Stimulated activated CD8-positive, alpha-beta memory T cell treated with anti-CD3 and anti-CD28 coated beads, Interleukin-4, amount 100 ng/mL, for 1 hour (primary cell): ENCODE results near the gene OR9I1.

Experiments used
- DNase-seq, 2 donors: peaks; one replicate each; pipeline ENCODE4 v3.0.0-alpha.2; 2020; ENCODE audit warnings: low read depth in 2 of 2, low spot score in 1 of 2

The OR9I1 gene, protein sequence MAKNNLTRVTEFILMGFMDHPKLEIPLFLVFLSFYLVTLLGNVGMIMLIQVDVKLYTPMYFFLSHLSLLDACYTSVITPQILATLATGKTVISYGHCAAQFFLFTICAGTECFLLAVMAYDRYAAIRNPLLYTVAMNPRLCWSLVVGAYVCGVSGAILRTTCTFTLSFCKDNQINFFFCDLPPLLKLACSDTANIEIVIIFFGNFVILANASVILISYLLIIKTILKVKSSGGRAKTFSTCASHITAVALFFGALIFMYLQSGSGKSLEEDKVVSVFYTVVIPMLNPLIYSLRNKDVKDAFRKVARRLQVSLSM

DNA sequence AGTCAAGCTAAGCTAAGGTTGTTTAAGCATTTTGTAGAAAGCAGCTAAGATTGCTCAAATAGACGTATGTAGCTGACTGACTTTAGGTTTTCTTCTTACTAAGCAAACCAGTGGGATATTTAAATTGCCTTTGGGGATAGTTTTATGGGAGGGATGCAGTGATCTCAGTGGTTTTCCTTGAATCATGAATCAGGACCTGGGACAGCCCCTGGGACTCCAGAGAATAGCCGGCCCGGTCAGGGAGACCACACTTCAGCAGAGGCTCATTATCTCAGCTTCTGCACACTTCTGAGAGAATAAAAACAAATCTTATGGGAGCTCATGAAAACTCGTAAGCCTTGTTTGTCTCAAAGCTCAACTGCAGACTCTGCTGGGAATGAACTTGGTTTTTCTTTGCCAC, at the start of gene OR9I1:
TSS of gene OR9I1 (minus strand) at position 62 of the 400 bp plus-strand sequence. CDS start 6,086 bp downstream, outside the sequence.
- no peak for DNase-seq

DNA sequence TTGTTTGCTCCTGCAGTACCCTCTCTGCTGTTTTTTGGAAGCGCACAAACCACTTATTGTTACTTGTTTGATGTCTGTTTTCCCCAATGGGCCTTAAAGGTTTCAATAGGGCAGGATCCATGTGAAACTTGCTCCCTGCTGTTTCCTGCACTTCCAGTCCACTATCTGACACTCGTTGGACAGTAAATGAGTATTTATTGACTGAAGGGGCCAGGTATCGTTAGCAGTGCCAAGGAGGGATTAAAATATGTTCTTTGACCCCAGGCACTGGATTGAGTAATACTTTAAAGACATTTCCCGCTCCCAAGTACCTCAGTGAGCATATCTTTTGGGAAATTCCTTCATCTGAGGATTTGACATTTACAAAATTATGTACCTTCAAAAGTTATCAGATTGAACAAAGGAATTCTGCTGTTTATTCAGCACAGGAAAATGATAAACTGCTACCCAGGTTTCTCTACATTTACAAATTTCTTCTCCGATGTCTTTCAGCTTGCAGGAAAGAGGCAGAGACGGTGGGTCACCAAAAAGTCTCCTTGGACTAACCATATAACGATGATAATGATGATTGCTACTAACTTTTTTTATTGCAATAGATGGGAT, 40.3 kb upstream of the OR9I1 start:
- no peak for DNase-seq

DNA sequence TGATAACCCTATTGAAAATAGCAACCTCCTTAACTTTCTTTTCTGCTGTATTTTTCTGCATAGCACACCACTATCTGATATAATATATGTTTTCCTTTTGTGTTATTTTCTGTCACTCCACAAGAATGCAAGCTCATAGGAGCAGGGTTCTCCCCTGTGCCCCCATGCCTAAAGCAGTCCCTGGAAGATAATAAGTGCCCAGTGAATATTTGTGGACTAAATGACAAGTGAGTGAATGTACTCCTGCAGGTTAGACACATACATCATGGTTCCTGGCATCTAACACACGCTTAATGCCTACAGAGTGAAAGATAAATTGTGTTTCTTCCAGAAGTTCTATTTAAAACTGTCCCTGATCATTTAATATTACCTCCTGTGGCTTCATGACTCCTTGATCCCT, 39.7 kb upstream of the OR9I1 start:
- no peak for DNase-seq

DNA sequence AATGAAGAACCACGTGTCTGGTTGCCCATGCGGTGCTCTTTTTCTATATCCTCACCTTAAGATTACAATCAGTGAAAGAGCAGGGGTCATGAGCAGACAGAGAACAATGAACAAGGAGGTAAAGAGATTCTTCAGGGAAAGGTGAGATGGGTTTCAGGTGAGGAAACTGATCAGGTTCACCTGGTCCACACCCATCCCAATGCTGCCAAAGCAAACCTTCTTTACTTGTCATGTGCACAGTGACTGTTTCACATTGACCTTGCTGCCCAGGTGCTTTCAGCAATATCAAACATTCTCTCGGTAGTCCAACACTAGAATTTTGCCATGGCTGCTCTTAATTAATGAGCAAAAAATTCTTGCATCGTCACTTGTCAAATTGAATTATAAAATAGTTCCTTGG, 39.1 kb upstream of the OR9I1 start:
- DNase-seq: no peak

DNA sequence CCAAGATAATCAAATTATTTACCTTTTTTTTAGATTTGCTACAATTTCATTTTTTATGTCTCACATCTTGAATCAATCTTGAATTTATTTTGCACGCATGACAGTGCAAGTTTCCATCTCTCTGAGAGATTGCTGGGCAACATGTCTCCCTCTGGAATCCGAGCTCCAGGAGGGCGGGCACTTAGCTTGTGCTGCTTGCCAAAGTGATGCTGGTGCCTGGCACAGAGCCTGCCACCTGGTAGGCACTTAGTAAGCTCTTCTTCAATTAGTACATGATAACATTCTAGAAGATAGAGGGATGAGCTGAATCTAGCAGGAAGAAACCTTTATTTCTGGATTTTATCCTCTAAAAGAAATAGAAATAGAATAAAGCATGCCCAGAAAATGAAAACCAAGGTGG, 27.5 kb upstream of the OR9I1 start:
- no peak for DNase-seq

DNA sequence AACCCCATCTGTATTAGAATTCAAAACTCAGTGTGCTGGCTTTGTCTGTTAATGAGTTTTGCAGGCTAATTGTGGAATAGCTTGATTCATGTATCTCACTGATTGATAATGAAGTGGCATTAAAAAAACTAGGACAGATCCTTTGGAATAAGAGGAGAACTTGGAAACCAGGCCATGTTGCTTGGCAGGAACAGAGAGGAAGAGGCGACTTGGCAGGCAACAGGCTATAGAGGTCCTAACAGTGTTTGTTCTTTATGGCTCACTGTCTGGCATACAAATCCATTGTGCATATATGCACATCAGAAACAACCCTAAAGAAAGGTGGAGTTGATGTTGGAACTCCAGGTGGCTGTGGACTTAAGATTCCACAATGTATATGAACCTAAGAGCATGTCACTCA, 17.4 kb upstream of the OR9I1 start:
- no peak for DNase-seq

DNA sequence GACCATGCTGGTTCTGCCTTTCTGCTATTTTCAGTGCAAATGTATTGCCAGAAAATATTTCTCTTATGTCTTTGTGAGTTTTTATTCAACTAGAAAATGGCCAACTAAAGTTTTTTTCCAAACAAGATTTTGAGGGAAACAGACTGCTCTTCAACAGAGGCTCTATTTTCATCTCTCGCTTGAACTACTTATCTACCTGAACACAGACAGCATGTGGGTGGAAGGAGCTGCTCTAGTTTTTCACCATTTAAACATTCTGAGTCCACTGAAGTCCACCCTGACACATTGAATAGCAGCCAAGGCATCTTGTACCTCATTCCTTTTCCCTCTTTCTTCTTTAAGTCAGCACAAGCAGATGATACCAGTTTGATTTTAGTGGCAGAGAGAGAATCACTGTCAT, 9.8 kb upstream of the OR9I1 start:
- no peak for DNase-seq

DNA sequence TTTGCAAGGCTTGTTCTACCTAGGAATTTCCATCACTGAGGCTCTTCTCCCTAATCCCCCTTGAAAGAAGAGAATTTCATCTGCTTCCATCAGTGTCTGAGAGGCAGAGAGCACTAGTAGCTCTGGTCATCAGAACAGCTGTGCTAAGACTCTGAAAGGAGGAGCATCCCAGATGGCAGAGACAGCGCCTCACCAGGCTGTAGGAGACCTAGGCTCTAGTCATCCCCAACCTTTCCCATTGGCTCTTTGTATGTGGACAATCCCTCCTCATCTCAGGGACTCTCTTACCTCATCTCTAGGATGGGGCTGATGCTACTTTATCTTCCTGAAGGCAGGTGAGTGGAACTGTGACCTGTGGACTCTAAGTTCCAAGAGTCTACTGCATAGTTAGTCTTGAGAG, 8.8 kb upstream of the OR9I1 start:
- DNase-seq: no peak

DNA sequence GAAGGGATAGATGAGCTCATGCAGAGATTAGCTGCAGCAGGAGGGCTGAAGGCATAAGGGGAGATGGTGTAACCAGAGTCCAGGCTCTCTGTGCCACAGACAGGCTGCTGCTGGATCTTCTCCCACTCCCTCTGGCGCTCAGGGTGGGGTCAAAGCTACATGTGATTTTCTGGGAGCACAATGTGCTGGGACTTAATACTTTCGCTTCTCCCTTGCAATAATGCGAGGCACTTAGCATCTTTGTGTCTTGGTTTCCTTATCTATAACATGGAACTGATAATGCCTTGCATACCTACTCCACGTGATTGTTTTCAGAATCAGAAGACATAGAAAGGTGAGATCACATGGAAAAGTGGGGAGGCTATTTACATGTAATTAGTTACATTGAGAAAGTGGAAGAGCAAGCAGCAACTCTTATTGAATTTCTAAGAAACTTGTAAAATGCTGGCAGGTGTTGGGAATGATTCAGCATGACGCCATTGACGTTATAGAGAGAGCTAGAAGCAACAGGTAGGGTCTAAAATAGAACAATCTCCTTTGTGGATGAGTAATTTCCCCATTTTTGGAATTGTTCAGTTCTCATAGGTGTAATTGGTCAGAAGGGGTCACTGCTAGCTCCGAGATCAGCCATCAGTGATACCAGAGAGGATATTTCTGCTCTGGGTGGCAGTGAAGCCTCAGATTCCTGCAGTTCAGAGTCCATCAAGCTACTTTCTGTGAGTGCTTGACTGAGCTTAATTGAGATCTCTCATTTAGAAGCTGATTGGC, 8.2 kb upstream of the OR9I1 start:
- DNase-seq: no peak

DNA sequence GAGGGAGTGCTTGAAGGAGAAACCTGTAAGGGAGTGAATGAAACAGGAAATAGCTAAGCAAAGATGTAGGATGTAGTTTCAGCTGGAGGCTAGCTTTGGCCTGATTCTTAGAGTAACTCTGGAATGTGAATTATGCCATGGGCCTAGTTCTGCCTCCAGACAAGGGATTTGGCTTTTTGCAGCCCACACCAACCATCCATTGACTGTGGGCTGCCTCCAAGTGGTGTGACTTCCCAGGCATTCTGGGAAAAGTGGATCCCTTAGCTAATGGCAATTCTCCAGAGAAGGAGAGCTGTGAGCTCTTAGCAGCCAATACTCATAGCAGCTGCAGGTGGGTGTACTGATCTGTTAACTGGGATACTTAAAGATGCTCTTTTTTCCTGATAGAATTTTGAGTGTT, 2.0 kb upstream of the OR9I1 start:
- DNase-seq: no peak

DNA sequence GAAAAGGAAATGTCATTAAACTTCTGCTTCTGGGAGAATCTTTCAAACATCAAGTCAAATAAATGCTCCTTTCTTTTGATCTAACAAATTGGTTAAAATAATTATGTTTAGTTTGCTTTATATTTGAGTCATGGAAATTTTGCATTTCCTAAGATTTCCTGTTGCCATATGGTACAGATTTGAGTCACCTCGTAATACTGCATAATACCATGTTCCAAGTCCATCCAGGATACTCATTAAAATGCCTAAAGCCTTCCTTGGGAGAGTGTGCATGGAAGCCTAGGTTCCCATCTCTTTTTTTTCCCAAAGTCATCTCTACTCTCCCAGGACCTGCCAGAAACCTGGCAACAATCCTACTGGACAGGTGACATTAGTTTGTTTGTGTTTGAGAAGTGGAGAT, 4.2 kb downstream of the OR9I1 start:
- DNase-seq: no peak

DNA sequence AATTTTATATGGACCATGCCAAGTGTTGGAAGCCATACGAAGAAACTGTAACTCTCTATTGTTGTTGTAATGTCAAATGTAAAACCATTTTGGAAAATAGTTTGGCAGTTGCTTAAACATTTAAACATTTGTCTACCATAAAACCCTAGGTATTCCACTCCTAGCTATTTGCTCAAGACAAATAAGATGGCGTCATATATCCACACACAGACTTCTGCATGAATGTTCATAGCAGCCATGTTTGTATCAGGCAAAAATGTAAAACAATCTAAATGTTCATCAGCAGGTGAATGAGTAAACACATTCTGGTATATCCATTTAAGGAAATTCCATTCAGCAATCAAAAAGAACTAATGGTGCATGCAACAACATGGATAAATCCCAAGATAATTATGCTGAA, 27.9 kb downstream of the OR9I1 start:
- no peak for DNase-seq

DNA sequence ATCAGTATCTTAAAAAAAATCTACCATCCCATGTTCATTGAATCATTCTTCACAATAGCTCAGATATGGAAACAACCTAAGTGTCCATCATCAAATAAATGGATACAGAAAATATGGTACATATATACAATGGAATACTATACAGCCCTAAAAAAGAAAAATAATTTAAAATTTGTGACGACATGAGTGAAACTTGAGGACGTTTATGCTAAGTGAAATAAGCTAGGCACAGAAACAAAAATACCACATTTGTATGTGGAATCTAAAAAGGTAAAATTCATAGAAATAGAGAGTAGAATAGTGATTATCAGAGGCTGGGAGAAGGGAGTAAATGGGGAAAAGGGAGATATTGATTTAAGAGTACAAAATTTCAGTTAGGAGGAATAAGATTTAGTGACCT, 38.8 kb downstream of the OR9I1 start:
- DNase-seq: no peak

DNA sequence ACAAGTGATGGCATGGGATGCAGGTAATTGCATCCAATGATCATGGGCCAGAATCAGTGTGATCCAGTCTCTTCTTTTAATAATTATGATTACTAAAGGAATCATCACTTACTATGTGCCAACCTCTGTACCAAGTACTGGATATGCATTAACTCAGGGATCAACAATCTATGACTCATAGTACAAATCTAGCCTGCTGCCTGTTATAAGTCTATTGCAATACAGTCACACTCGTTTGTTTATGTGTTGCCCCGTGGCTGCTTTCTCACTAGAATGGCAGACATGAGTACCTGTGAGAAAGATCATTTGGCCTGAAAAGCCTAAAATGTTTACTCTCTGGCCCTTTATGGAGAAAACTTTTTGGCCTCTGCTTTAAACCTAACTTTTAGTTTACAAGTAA, 49.5 kb downstream of the OR9I1 start:
- no peak for DNase-seq

DNA sequence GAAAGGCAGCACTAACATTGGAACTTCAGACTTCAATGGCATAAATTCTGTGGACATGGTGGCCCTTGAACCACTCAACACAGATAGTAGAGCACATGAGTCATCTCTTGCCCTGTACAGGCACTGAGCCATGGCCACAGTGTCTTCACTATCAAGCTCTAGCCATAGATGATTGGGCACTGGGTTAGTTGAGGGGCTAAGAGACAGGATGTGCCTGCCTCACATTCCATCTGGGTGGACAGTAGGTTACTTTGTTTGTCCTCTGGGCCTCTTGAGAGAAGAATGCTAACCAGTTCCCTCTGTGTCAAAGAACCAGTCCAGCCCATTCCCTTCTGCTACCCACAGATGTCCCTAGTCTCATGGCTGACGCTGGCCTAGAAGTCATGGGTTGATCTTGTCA, 54.7 kb downstream of the OR9I1 start:
- DNase-seq: no peak

DNA sequence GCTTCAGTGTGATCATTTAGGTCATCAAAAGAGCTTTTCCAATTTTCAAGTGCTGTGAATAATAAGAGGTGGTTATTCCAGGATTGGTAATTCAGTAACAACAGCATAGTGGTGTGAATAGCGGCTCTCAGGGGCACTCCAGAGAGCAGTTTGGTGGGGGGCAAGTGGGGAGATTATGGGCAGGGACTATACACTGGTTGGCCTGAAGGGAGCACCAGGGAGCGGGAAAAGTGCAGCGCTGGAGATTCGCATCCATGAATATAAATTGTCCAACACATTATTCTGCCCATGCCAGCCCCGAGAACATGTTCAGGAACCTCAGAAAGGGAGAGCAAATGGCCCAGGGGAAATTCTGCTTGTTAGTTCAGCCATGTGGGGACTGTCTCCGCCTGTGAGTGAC, 56.7 kb downstream of the OR9I1 start:
- DNase-seq: no peak

DNA sequence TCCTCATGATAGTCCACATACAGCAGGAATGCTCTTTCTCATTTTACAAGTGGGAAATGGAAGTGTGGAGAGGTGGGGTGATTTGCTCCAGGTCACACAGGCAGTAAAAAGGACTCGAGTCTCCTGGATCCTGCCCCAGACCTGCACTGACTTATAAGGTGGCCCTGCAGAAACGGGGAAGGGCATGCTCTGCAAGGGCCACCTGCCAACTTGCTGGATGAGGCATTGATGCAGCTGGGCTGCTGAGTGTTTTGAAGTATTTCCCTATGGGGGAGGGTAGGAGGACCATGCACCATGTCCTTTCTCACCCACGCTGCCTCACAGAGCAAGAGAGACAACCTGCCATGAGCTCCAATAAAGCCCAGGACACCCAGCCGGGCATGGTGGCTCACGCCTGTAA, 57.6 kb downstream of the OR9I1 start:
- no peak for DNase-seq
